ENCODE results near the gene RAB17.
A peak's percentile ranks its signal among the peaks of the same experiment; 100 is the strongest.

RAB17 gene

DNA sequence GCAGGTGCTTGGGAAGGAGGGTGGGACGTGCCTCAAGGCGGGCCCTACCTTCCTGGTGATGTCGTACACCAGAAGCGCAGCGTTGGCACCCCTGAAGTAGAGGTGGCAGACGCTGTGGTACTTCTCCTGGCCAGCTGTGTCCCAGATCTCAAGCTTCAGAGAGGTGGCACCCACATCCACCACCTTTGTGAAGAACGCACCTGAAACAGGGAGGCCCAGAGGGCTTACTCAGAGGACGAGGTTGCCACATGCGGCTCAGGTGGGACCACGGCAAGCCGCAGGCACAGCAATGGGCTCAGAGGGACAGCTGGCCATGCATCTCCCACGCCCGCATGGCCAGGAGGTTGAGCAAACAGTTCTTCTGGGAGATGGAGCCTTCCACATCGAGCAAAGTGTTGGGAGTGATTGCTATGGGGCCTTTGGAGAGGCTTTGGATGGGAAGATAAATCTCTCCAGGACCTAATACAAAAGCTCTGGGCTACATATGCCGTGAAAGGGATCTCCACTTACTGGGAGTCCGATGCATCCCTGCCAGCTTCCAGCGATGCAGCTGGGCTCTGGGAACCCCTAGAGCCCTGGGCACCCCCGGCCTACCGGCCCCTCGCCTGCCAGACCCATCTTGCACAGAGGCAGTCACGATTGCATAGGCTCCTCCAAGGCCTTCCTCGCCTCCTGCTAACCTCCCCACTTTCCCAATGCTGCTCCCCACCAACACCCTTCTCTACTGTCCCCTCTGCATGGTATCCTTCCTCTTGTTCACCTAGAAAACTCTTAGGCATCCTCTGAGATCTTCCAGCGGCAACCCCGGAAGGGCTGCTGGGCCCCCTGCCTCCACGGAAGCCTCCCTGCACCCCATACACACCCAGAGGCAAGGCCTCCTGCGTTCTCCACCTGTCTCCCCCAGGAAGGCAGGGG lies 12.3 kb downstream of the RAB17 start:
- no peak for DNase-seq (ENCODE audit: low spot score)

GRCh38 chr2:237577458-237577857 lies 13.1 kb downstream of the RAB17 start:
- no peak for DNase-seq (ENCODE audit: low spot score)

GRCh38 chr2:237576974-237577373 lies 13.6 kb downstream of the RAB17 start:
- no peak for DNase-seq (ENCODE audit: low spot score)

DNA sequence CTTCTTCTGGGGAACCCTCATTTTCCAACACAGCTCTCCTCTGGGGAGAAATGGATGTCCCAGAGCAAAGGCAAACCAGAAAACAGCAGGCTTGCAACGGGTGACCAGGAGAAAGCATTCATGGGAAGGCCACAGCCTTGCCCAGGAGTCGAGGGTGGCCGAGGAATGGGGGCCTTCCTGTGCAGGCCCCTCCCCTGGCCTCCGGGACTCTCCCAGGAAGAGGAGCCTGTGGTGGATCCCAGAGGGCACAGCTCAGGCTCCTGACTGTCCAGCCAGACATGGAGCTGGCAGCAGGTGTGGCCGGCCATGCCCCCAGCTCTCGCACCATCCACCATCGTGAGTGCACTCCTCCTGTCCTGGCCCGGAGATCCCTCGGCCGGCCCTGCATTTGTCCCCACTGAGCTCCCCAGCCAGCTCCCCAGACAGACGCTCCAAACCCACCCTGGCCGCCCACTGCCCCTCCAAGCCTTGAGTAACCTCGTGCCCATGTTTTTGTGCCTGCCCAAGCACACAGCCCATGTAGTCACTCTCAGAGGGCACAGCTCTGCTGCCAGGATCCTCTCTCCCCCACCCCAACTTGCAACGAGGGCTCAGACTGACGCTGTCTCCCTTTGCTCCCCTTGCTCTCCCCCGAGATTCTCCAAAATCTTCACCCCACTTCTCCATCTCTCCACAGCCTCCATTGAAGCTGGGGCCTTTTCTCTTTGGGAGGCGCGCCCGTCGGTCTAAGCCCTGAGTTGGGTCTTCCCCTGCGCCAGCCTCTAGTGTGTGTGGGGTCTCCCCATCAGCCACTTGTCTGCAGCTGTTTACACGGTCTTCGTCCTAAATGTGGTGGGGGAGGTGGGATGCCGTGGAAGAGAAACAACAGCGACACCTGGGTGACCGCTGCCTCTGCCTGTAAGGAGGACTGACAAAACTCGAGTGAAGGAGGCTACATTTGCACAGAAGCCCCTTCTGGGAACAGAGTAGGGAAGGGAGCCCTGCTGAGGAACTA lies 14.4 kb downstream of the RAB17 start:
- DNase-seq (ENCODE audit: low spot score) = no peak

DNA sequence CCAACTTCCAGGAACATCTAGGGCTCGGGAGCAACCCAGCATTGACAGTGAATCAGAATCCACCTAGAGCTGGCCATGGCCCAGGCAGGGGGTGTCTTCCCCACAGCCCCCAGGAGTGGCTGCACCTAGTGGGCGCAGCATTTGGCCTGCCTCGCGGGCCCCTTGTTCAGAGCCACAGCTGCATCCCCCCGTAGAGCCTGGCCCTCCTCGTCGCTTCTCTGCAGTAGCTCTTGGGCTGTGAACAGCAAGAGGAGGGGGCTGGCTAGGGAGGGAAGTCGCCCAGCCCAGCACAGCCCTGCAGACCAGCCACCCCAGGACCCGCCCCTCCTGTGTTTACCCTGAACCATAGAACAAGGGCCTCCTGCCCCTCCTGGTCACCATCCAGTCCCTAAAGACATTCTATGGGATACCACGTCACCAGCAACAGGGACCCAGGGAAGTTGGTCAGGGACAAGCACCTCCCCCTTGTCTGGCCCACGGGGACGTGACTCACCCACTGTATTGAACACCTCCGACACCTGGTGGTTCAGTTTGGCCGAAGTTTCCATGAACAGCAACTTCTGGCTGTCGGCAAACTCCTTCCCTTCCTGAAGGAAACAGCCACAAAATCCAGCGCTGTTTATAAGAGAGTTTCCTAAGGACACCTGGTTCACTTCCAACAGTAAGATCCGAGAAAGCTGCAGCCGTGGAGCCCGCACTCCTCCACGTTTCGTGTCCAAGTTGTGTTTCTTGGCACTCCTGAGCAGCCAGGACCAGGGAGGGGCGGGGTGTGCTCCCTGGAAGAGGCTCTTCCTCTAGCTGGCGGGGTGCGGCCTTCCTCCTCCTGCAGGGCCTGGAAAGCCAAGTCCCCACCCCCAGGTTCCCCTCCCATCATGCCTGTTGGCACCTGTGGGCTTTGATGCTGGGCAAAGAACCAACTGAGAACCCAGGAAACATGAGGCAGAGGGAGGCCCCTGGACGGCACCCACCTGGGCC lies 15.4 kb downstream of the RAB17 start:
- no peak for DNase-seq (ENCODE audit: low spot score)

- no peak for DNase-seq (ENCODE audit: low spot score)
These were observed 16.1 kb downstream of the RAB17 start for GRCh38 chr2:237574467-237574866.

DNA sequence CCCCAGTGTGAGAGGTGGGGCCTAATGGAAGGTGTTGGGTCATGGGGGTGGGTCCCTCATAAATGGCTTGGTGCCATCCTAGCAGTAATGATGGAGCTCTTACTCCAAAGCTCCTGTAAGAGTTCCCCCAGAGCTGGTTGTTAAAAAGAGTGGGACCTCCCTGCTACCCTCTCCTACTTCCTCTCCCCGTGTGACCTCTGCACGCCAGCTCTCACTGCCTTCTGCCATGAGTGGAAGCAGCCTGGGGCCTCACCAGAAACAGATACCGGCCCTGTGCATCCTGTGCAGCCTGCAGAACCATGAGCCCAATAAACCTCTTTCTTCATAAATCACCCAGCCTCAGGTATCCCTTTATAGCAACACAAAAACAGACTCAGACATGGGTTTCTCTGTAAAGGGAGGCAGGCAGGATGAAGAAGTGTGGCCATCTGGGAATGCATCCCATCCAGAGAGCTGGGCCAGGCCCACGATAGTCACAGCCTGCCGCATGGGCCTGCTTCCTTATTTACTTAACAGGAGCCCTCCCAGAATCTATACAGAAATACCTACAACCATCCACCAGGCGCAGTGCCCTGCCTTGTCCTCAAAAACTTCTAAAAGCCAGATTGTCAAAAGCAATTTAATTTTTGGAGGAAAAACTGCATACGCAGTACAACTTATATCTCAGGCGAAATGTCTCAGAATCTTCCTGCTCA lies 16.7 kb downstream of the RAB17 start:
- no peak for DNase-seq (ENCODE audit: low spot score)

DNA sequence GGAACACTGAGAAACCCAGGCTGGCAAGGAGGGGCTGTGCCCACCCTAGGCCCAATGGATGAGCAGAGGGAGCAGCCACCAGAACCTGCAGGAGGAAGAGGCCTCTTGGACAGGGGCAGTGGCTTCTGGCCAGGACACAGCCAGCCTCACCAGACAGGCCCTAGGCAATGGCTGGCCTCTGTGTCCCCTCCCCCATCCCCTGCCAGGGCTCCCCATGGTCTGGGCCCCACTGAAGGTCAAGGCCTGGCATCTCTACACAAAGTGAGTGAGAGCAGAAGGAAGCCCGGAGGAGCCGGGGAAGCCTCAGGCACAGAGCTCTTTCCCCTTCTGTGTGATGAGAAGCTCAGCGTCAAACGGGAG lies 17.8 kb downstream of the RAB17 start:
- no peak for DNase-seq (ENCODE audit: low spot score)

GRCh38 chr2:237572021-237572741 lies 18.4 kb downstream of the RAB17 start:
- peak; percentile 97 for DNase-seq (ENCODE audit: low spot score)

GRCh38 chr2:237571551-237571950 lies 19.0 kb downstream of the RAB17 start:
- no peak for DNase-seq (ENCODE audit: low spot score)

- no peak for DNase-seq (ENCODE audit: low spot score)
These were observed 19.7 kb downstream of the RAB17 start for GRCh38 chr2:237570776-237571335.

- DNase-seq (ENCODE audit: low spot score) = no peak
These were observed 20.6 kb downstream of the RAB17 start for GRCh38 chr2:237569896-237570295.

- no peak for DNase-seq (ENCODE audit: low spot score)
These were observed 21.5 kb downstream of the RAB17 start for GRCh38 chr2:237569041-237569440.

- DNase-seq (ENCODE audit: low spot score) = no peak
These were observed 22.3 kb downstream of the RAB17 start for GRCh38 chr2:237568121-237568660.

- no peak for DNase-seq (ENCODE audit: low spot score)
These were observed 23.1 kb downstream of the RAB17 start for GRCh38 chr2:237567276-237568029.

GRCh38 chr2:237566401-237567235 lies 23.9 kb downstream of the RAB17 start, which contains the start of gene PRLH:
TSS of gene PRLH (plus strand) at chr2:237566574. CDS start at chr2:237566574, 0 bp downstream.
- no peak for DNase-seq (ENCODE audit: low spot score)

DNA sequence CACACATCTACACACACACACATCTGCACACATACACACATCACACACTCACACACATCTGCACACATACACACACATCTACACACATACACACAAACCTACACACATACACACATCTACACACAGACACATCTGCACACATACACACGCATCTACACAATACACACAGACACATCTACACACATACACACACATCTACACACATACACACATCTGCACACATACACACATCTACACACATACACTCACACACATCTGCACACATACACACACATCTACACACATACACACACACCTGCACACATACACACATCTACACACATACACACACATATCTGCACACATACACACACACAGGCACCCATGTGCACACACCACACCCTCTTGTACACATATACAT lies 24.6 kb downstream of the RAB17 start:
- DNase-seq (ENCODE audit: low spot score) = no peak
